SK-N-SH treated with all-trans-retinoic acid at 6 μM for 48 hours (cell line): ENCODE data around the gene BFSP2.

Source experiments
- ARNTL ChIP-seq: fragments of 450-650 bp; formaldehyde crosslinking; IDR thresholded peaks from 2 replicates; pipeline ENCODE4 v1.5.0; 2020; ENCODE audit warnings: low read depth, mild to moderate bottlenecking, moderate library complexity, borderline replicate concordance
- CREB5 ChIP-seq: fragments of 250-450 bp; sonication (Bioruptor Pico); IDR thresholded peaks from 2 replicates; pipeline ENCODE4 v1.5.1; 2020; ENCODE audit warnings: low read depth, mild to moderate bottlenecking, moderate library complexity
- CSRNP3 ChIP-seq: fragments of 250-450 bp; sonication (Bioruptor Pico); IDR thresholded peaks from 2 replicates; pipeline ENCODE4 v1.5.1; 2021; ENCODE audit warnings: mild to moderate bottlenecking, moderate library complexity
- RARB ChIP-seq: fragments of 250-450 bp; sonication (Bioruptor Pico); IDR thresholded peaks from 2 replicates; pipeline ENCODE4 v1.8.0; 2021; ENCODE audit warnings: mild to moderate bottlenecking, moderate library complexity
- TCF4 ChIP-seq: fragments of 250-450 bp; sonication (Bioruptor Pico); IDR thresholded peaks from 2 replicates; pipeline ENCODE4 v1.8.0; 2021; ENCODE audit warnings: mild to moderate bottlenecking, moderate library complexity, borderline replicate concordance

GRCh38 chr3:133477487-133477886, 77.6 kb downstream of the BFSP2 start:
- TF ChIP-seq CSRNP3 (CRISPR knock-in tag) (no peak), CREB5 (CRISPR knock-in tag) (no peak), ARNTL (CRISPR knock-in tag) (no peak), TCF4 (no peak), RARB (no peak)
